ENCODE data around the gene GFY. TPM values are rescaled to one million over a fixed set of nuclear protein-coding genes. Genes with fewer than 3 reads are reported as not detected.

GFY gene
- total RNA-seq, 1 donor from 2014 or later, result not detected

DNA sequence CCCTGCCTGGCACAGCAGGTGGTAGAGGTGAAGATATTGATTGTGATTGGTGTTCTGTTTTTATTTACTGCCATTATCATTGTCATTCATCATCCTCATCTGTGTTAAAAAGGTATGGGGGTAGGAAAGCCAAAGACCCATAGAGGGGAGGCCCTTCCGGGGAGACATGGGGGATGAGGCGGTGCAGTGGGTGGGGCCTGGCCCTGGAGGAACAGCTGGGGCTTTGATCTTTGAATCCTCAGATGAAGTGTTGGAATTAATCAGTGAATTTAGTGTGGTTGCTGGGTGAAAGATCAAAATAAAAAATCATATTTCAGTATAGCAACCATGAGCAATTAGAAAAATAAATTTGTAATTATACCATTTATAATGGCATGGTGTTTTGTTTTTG lies 9.4 kb upstream of the GFY start:
- H3K9me3 Mint-ChIP-seq, result no peaks in the 10 kb centered on the region
- H3K4me3 Mint-ChIP-seq, result no peak overlapping the region
- no peak for DNase-seq (ENCODE audit: low read depth, low spot score)
- H3K27me3 Mint-ChIP-seq (ENCODE audit: low read depth), result peaks cover 58% of the 10 kb centered on the region
- H3K27ac Mint-ChIP-seq (ENCODE audit: unreplicated experiment), result no peak overlapping the region
- peaks cover 10% of the 10 kb centered on the region for H3K4me1 Mint-ChIP-seq
- H3K36me3 Mint-ChIP-seq (ENCODE audit: low read depth), result no peaks in the 10 kb centered on the region
- TF ChIP-seq, protein P1, sequence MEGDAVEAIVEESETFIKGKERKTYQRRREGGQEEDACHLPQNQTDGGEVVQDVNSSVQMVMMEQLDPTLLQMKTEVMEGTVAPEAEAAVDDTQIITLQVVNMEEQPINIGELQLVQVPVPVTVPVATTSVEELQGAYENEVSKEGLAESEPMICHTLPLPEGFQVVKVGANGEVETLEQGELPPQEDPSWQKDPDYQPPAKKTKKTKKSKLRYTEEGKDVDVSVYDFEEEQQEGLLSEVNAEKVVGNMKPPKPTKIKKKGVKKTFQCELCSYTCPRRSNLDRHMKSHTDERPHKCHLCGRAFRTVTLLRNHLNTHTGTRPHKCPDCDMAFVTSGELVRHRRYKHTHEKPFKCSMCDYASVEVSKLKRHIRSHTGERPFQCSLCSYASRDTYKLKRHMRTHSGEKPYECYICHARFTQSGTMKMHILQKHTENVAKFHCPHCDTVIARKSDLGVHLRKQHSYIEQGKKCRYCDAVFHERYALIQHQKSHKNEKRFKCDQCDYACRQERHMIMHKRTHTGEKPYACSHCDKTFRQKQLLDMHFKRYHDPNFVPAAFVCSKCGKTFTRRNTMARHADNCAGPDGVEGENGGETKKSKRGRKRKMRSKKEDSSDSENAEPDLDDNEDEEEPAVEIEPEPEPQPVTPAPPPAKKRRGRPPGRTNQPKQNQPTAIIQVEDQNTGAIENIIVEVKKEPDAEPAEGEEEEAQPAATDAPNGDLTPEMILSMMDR (conservative IDR thresholded peaks at IDR 0.05), result no peak

DNA sequence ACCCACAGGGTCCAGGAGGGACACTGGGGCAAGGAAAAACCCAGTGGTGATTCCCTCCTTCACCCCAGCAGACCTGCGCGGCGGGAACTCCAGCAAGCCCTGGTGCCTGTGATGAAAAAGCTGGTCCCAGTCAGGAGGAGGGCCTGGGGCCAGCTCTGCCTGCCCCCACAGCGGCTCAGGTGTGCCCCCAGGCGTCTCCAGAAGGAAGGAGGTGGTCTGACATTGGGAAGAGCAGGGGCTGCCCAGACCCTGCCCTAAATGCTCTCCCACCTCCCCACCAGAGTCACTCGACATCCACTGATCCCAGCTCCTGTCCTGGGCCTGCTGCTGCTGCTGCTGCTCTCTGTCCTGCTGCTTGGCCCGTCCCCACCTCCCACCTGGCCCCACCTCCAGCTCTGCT lies 8.1 kb upstream of the GFY start:
- no peak for DNase-seq (ENCODE audit: low read depth, low spot score)
- Mint-ChIP-seq H3K4me3 (no peak overlapping the region), H3K27ac (ENCODE audit: unreplicated experiment) (no peak overlapping the region), H3K4me1 (peaks cover 19% of the 10 kb centered on the region), H3K36me3 (ENCODE audit: low read depth) (no peaks in the 10 kb centered on the region), H3K9me3 (no peaks in the 10 kb centered on the region), H3K27me3 (ENCODE audit: low read depth) (peaks cover 69% of the 10 kb centered on the region)
- TF ChIP-seq, protein P1 (conservative IDR thresholded peaks at IDR 0.05), result no peak

DNA sequence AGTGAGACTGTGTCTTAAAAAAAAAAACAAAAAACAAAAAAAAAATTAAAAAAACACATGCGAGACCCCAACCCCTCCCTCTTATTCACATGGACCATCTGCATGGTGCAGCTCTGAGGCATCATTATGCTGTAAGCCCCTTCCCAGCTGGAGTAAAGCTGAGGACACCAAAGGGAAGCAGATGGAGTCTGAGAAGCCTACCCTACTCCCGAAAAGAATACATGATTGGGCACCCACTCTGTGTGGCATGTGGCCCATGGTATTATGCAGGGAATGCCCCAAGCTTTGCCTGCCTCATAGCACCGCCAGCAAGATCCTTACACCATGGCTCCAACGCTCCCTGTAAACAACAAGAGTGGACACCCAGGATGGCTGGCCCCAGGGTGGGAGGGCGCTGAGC lies 6.7 kb upstream of the GFY start:
- no peak for DNase-seq (ENCODE audit: low read depth, low spot score)
- Mint-ChIP-seq H3K4me1 (peaks cover 21% of the 10 kb centered on the region), H3K36me3 (ENCODE audit: low read depth) (no peaks in the 10 kb centered on the region), H3K4me3 (no peak overlapping the region), H3K27ac (ENCODE audit: unreplicated experiment) (no peak overlapping the region), H3K27me3 (ENCODE audit: low read depth) (peaks cover 80% of the 10 kb centered on the region), H3K9me3 (no peaks in the 10 kb centered on the region)
- TF ChIP-seq, protein P1 (conservative IDR thresholded peaks at IDR 0.05), result no peak

DNA sequence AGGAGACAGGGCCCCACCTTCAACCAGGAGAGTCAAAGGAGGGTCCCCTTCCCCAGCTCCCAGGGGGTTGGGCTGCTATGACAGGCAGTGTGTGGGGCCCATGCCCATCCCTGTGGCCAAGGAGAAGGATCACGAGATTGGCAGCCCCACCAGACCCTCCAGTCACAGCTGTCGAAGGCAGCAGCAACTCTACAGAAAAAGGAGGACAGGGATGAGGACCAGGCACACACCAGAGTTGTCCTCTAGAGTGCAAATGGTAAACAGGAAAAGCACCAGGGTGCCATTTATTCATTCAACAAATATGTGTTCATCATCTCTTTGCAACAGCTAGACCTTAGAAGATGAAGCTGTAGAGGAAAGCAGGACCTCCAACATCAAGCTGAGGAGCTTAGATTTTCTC lies 6.0 kb upstream of the GFY start:
- no peak overlapping the region for H3K4me3 Mint-ChIP-seq
- H3K9me3 Mint-ChIP-seq, result no peaks in the 10 kb centered on the region
- H3K36me3 Mint-ChIP-seq (ENCODE audit: low read depth), result no peaks in the 10 kb centered on the region
- TF ChIP-seq, protein P1 (conservative IDR thresholded peaks at IDR 0.05), result no peak
- H3K4me1 Mint-ChIP-seq, result peaks cover 20% of the 10 kb centered on the region
- no peak overlapping the region for H3K27ac Mint-ChIP-seq (ENCODE audit: unreplicated experiment)
- DNase-seq (ENCODE audit: low read depth, low spot score), result no peak
- H3K27me3 Mint-ChIP-seq (ENCODE audit: low read depth), result peaks cover 83% of the 10 kb centered on the region

DNA sequence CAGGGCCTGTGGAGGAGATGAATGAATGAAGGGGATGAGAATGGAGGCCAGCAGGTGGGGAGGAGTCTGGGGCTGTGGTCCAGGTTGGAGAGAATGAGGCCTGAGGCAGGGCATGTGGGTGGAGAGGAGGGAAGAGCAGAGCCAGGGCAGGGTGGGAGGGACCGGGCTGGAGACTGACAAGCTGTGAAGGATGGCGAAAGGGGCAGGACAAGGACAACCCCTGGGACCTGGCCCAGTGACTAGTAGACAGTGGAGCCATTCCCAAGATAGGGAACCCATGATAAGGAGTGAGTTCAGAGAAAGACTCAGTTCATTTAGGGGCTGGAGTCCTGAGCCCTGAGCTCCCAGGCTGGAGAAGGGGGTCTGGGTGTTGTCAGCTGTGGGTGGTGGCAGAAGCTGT lies 5.0 kb upstream of the GFY start:
- peaks cover 92% of the 10 kb centered on the region for H3K27me3 Mint-ChIP-seq (ENCODE audit: low read depth)
- no peaks in the 10 kb centered on the region for H3K9me3 Mint-ChIP-seq
- H3K36me3 Mint-ChIP-seq (ENCODE audit: low read depth), result no peaks in the 10 kb centered on the region
- H3K4me1 Mint-ChIP-seq, result peaks cover 20% of the 10 kb centered on the region
- H3K27ac Mint-ChIP-seq (ENCODE audit: unreplicated experiment), result no peak overlapping the region
- DNase-seq (ENCODE audit: low read depth, low spot score), result no peak
- TF ChIP-seq, protein P1 (conservative IDR thresholded peaks at IDR 0.05), result no peak
- no peak overlapping the region for H3K4me3 Mint-ChIP-seq
